ENCODE data around the gene SLC36A1.
"Not testable (repeated sequence)": the region's sequence is repeated elsewhere in the genome, so short reads cannot be mapped to it uniquely, and the experiment has no call there.

Gene SLC36A1

GRCh38 chr5:151504006-151504405 is 56.6 kb downstream of the SLC36A1 start:
- TF ChIP-seq MYC (IDR thresholded peaks at IDR 0.05; ENCODE audit: low read depth, low read length) (no peak), CTCF (IDR thresholded peaks at IDR 0.05; ENCODE audit: low read depth, low read length) (no peak), POLR2A (IDR thresholded peaks at IDR 0.05; ENCODE audit: extremely low read depth, insufficient read length) (no peak)
- TF ChIP-seq, protein P1, sequence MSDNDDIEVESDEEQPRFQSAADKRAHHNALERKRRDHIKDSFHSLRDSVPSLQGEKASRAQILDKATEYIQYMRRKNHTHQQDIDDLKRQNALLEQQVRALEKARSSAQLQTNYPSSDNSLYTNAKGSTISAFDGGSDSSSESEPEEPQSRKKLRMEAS (IDR thresholded peaks at IDR 0.05; ENCODE audit: low read depth, low read length), result no peak
- DNase-seq (ENCODE audit: low read depth), result no peak
- H3K4me3 ChIP-seq (ENCODE audit: low read depth, low read length), result no peak overlapping the region

- not testable (repeated sequence) for DNase-seq (ENCODE audit: low read depth); H3K4me3 ChIP-seq (ENCODE audit: low read depth, low read length)
Observed at GRCh38 chr5:151508308-151508707, 60.9 kb downstream of the SLC36A1 start.

- peak; percentile 78 for DNase-seq (ENCODE audit: low read depth)
- no peak for TF ChIP-seq CTCF (IDR thresholded peaks at IDR 0.05; ENCODE audit: low read depth, low read length)
- no peak for TF ChIP-seq MYC (IDR thresholded peaks at IDR 0.05; ENCODE audit: low read depth, low read length)
- no peak overlapping the region for H3K4me3 ChIP-seq (ENCODE audit: low read depth, low read length)
Observed at GRCh38 chr5:151509231-151509630, 61.8 kb downstream of the SLC36A1 start.

GRCh38 chr5:151509836-151510235 is 62.4 kb downstream of the SLC36A1 start:
- no peak overlapping the region for H3K4me3 ChIP-seq (ENCODE audit: low read depth, low read length)
- TF ChIP-seq POLR2A (IDR thresholded peaks at IDR 0.05; ENCODE audit: extremely low read depth, insufficient read length), result no peak
- no peak for TF ChIP-seq MYC (IDR thresholded peaks at IDR 0.05; ENCODE audit: low read depth, low read length)
- no peak for TF ChIP-seq CTCF (IDR thresholded peaks at IDR 0.05; ENCODE audit: low read depth, low read length)
- TF ChIP-seq, protein P1 (IDR thresholded peaks at IDR 0.05; ENCODE audit: low read depth, low read length), result no peak
- DNase-seq (ENCODE audit: low read depth), result no peak

DNA sequence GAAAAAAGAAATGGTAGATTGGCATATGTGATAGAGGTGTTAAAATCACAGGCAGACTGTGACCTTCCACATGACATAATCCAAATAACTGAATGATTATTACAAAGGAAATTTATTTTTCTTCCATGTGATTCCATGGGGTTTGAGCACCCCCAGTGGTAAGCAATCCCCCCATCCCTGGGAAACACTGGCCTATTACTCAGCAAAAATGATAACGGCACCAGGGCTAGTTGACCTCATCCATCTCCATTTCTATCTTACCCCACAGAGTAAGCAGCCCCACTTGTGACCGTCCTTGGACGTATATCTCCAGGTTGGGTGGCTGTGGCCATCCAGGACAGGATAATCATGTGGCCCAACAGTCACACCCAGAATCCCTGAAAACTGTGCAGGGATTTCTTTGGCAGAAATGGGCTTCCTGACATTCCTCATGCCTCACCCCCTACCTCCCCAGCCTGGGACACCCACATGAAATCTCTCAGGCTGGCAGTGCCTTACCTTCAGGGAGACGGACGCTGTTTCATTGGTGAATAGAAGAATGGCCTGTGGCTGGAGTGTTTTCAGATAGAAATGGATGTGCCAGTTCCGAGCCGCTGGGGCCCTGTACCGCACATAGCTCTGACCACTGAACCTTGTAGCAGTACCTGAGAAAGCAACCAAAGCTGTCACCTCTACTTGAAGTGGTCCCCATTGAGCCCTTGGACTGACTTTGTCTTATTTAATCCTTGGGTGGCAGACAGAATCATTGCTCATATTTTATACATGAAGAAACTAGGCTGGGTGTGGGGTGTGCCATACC is 69.9 kb downstream of the SLC36A1 start:
- no peak for DNase-seq (ENCODE audit: low read depth)
- TF ChIP-seq CTCF (IDR thresholded peaks at IDR 0.05; ENCODE audit: low read depth, low read length), result no peak
- TF ChIP-seq, protein P1 (IDR thresholded peaks at IDR 0.05; ENCODE audit: low read depth, low read length), result no peak
- no peak for TF ChIP-seq POLR2A (IDR thresholded peaks at IDR 0.05; ENCODE audit: extremely low read depth, insufficient read length)
- TF ChIP-seq MYC (IDR thresholded peaks at IDR 0.05; ENCODE audit: low read depth, low read length), result no peak
- no peak overlapping the region for H3K4me3 ChIP-seq (ENCODE audit: low read depth, low read length)

DNA sequence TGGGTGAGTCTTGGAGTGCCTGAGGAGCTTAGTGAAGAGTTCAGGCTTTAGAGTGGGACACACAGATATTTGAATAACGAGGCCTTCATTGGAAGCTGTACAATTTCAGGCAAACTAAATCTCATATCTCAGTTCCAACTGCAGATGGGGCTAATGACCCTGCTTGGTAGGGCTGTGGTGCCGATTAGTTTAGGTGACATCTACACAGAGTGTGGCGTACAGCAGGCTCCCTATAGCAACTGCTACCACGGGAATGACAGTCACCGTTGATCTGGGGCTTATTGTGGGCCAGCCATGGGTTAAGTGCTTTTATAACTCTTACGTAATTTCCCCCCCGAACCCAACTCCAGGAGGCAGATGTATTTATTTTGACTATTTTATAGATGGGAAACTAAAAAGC is 72.9 kb downstream of the SLC36A1 start:
- peak; percentile 56 for DNase-seq (ENCODE audit: low read depth)
- H3K4me3 ChIP-seq (ENCODE audit: low read depth, low read length), result no peak overlapping the region
- TF ChIP-seq, protein P1 (IDR thresholded peaks at IDR 0.05; ENCODE audit: low read depth, low read length), result no peak
- TF ChIP-seq POLR2A (IDR thresholded peaks at IDR 0.05; ENCODE audit: extremely low read depth, insufficient read length), result no peak
- no peak for TF ChIP-seq CTCF (IDR thresholded peaks at IDR 0.05; ENCODE audit: low read depth, low read length)

Measured in NB4 (cell line).